Measurements from ENCODE around the gene NUP42.

- TF ChIP-seq GATA3 (IDR thresholded peaks at IDR 0.05; ENCODE audit: low read depth, low read length) (no peak), GATA2 (IDR thresholded peaks at IDR 0.05; ENCODE audit: low read depth, low read length) (no peak)
Measured at GRCh38 chr7:23204241-23204640, 22.4 kb downstream of the NUP42 start.
